Myocyte (in vitro differentiated cells): ENCODE measurements around the gene UBXN10. TPM values are rescaled to one million over a fixed set of nuclear protein-coding genes. Genes with fewer than 3 reads are reported as not detected.

Experiments used
- DNase-seq: peaks from one replicate; pipeline ENCODE4 v3.0.0-alpha.2; 2012; ENCODE audit warnings: low read depth
- total RNA-seq: library from RNA; depleted of rRNA; stranded (reverse); fragments of >200 nt; gene quantifications from 2 replicates; pipeline ENCODE4 v1.2.3, GENCODE V29; 2014

UBXN10 gene
- total RNA-seq, 1 donor from 2014 or later, result 0.03 TPM

- no peak for DNase-seq
These were observed 3.5 kb upstream of the UBXN10 start for GRCh38 chr1:20182415-20182814.

- DNase-seq, result no peak
These were observed 2.9 kb upstream of the UBXN10 start for GRCh38 chr1:20183035-20183434.

GRCh38 chr1:20183616-20184271 is 2.2 kb upstream of the UBXN10 start:
- DNase-seq, result no peak

- no peak for DNase-seq
These were observed 1.4 kb upstream of the UBXN10 start for GRCh38 chr1:20184481-20184900.

- DNase-seq, result no peak
These were observed 681 bp upstream of the UBXN10 start for GRCh38 chr1:20184997-20185833.

GRCh38 chr1:20187103-20187812 is 1.4 kb downstream of the UBXN10 start:
- peak; percentile 19 for DNase-seq

GRCh38 chr1:20187813-20188454 is 2.0 kb downstream of the UBXN10 start:
- DNase-seq, result no peak

- DNase-seq, result no peak
These were observed 2.5 kb downstream of the UBXN10 start for GRCh38 chr1:20188455-20188817.

- no peak for DNase-seq
These were observed 3.8 kb downstream of the UBXN10 start for GRCh38 chr1:20189664-20190063.

GRCh38 chr1:20190256-20191160 is 4.6 kb downstream of the UBXN10 start:
- no peak for DNase-seq

- peak; percentile 13 for DNase-seq
These were observed 5.5 kb downstream of the UBXN10 start for GRCh38 chr1:20191266-20191825.

- no peak for DNase-seq
These were observed 6.5 kb downstream of the UBXN10 start for GRCh38 chr1:20192364-20192763.

- DNase-seq, result no peak
These were observed 7.0 kb downstream of the UBXN10 start for GRCh38 chr1:20192871-20193411.

GRCh38 chr1:20194224-20194623 is 8.3 kb downstream of the UBXN10 start:
- peak; percentile 58 for DNase-seq

GRCh38 chr1:20194757-20195461 is 9.0 kb downstream of the UBXN10 start:
- peak; percentile 84 for DNase-seq

- no peak for DNase-seq
These were observed 9.5 kb downstream of the UBXN10 start for GRCh38 chr1:20195462-20195780.

- no peak for DNase-seq
These were observed 11.5 kb downstream of the UBXN10 start for GRCh38 chr1:20197329-20197791.

GRCh38 chr1:20198296-20198695 is 12.4 kb downstream of the UBXN10 start:
- no peak for DNase-seq

- DNase-seq, result no peak
These were observed 13.0 kb downstream of the UBXN10 start for GRCh38 chr1:20198918-20199317.
